HCT116 (cell line): ENCODE data around the gene CFB. TPM values are rescaled to one million over a fixed set of nuclear protein-coding genes. Genes with fewer than 3 reads are reported as not detected.

Source experiments
- ATAC-seq: fragments of 200-7000 bp; cut with Tn5 transposase; 2 replicates; pipeline ENCODE4 v1.9.1; 2020; ENCODE audit warnings: mild to moderate bottlenecking, moderate library complexity
- BruUV-seq: library from RNA; stranded (reverse); fragments of 400-500 nt; replicated peaks from 2 replicates; lab custom pipeline; 2021; lab: Mats Ljungman, UMichigan
- CTCF ChIA-PET: fragments of 300-600 bp; sonication (Branson Sonifier 250); formaldehyde crosslinking; loops from one replicate; lab custom pipeline; 2021; ENCODE audit warnings: antibody characterized with exemption; lab: Charles Lee
- POLR2A ChIA-PET: fragments of 300-600, 350-600 bp; sonication (Branson Sonifier 250); formaldehyde crosslinking; loops from one replicate; lab custom pipeline; 2021; ENCODE audit warnings: antibody characterized with exemption; lab: Charles Lee
- RAD21 ChIA-PET, 2 experiments: fragments of 300-600 bp; sonication (Branson Sonifier 250); formaldehyde crosslinking; loops; one replicate each; lab custom pipeline; 2023; ENCODE audit warnings: low total read pairs in 2 of 2; ENCODE audit not compliant: uncharacterized antibody in 2 of 2, unreplicated experiment in 2 of 2, low non-redundant PET in 1 of 2; lab: Charles Lee
- DNase-seq: peaks from one replicate; pipeline ENCODE4 v3.0.0-alpha.2; 2010; ENCODE audit warnings: low read depth, low spot score
- H2AFZ ChIP-seq: fragments of 200-600 bp; shearing (Covaris generic), sonication (generic); 2 replicates; pipeline ENCODE4 v1.6.1; 2017; ENCODE audit warnings: low read depth, mixed run types, mixed read lengths, antibody characterized with exemption, low read length; ENCODE audit not compliant: poor library complexity, severe bottlenecking
- H3K27ac ChIP-seq: 2 replicates; pipeline ENCODE4 v1.5.1; 2012; ENCODE audit warnings: low read depth, low read length
- H3K27me3 ChIP-seq: fragments of 200-600 bp; sonication (generic); 2 replicates; pipeline ENCODE4 v1.6.1; 2016; ENCODE audit warnings: mixed run types, low read length, mixed read lengths; ENCODE audit not compliant: insufficient read depth
- H3K36me3 ChIP-seq, 2 experiments: fragments of 200-500 bp in 1 of 2; fragments of 200-600 bp in 1 of 2; sonication (Bioruptor generic) in 1 of 2; sonication (generic) in 1 of 2; 2 replicates each; pipeline versions ENCODE4 v1.5.1 to v1.6.1; 2014 to 2016; ENCODE audit warnings: low read length in 2 of 2, inconsistent platforms in 1 of 2, mixed read lengths in 1 of 2, mixed run types in 1 of 2; ENCODE audit not compliant: insufficient read depth in 2 of 2, control insufficient read depth in 1 of 2
- H3K4me1 ChIP-seq, 2 experiments: fragments of 200-600 bp in 1 of 2; sonication (generic) in 1 of 2; 2 replicates each; pipeline versions ENCODE4 v1.5.1 to v1.6.1; 2012 to 2017; ENCODE audit warnings: low read length in 2 of 2, inconsistent platforms in 1 of 2, mild to moderate bottlenecking in 1 of 2, mixed read lengths in 1 of 2, mixed run types in 1 of 2, moderate library complexity in 1 of 2; ENCODE audit not compliant: insufficient read depth in 2 of 2, control insufficient read depth in 1 of 2
- H3K4me2 ChIP-seq: fragments of 200-600 bp; sonication (generic); 2 replicates; pipeline ENCODE4 v1.6.1; 2017; ENCODE audit warnings: mixed run types, low read length, mixed read lengths
- H3K4me3 ChIP-seq, 2 experiments: fragments of 200-600 bp in 1 of 2; sonication (generic) in 1 of 2; replicated peaks in 1 of 2; 2 replicates each; pipeline ENCODE4 v1.5.1; 2011 to 2016; ENCODE audit warnings: low read length in 2 of 2, control low read depth in 1 of 2, low read depth in 1 of 2, mild to moderate bottlenecking in 1 of 2, mixed read lengths in 1 of 2, mixed run types in 1 of 2
- H3K79me2 ChIP-seq: fragments of 200-600 bp; sonication (generic); 2 replicates; pipeline ENCODE4 v1.6.1; 2017; ENCODE audit warnings: mild to moderate bottlenecking, mixed run types, low read length, moderate library complexity, mixed read lengths; ENCODE audit not compliant: insufficient read depth
- H3K9ac ChIP-seq: fragments of 200-600 bp; sonication (generic); 2 replicates; pipeline ENCODE4 v1.6.1; 2016; ENCODE audit warnings: low read length, mixed read lengths
- H3K9me2 ChIP-seq: fragments of 200-600 bp; sonication (generic), shearing (Covaris generic); 2 replicates; pipeline ENCODE4 v1.6.1; 2017; ENCODE audit warnings: mixed run types, mild to moderate bottlenecking, moderate library complexity; ENCODE audit not compliant: insufficient read depth
- H3K9me3 ChIP-seq, 2 experiments: fragments of 200-500 bp in 1 of 2; fragments of 200-600 bp in 1 of 2; sonication (Bioruptor generic) in 1 of 2; sonication (generic) in 1 of 2; 2 replicates each; pipeline ENCODE4 v1.6.1; 2014 to 2017; ENCODE audit warnings: low read length in 2 of 2, mixed read lengths in 2 of 2, inconsistent platforms in 1 of 2, low read depth in 1 of 2, mild to moderate bottlenecking in 1 of 2, mixed run types in 1 of 2, moderate library complexity in 1 of 2; ENCODE audit not compliant: control insufficient read depth in 1 of 2, insufficient read depth in 1 of 2
- H4K20me1 ChIP-seq: fragments of 200-600 bp; sonication (generic), shearing (Covaris generic); 2 replicates; pipeline ENCODE4 v1.6.1; 2017; ENCODE audit warnings: mixed run types, mild to moderate bottlenecking, moderate library complexity; ENCODE audit not compliant: insufficient read depth
- CBX3 ChIP-seq: IDR thresholded peaks from 2 replicates; pipeline ENCODE4 v1.6.1; 2012; ENCODE audit warnings: low read depth
- CEBPB ChIP-seq: IDR thresholded peaks from 2 replicates; pipeline ENCODE4 v1.6.1; 2012; ENCODE audit warnings: low read depth
- CTCF ChIP-seq, 3 experiments: fragments of 200-600 bp in 1 of 3; sonication (generic) in 1 of 3; IDR thresholded peaks in 2 of 3; conservative IDR thresholded peaks in 1 of 3; 2 replicates each; pipeline ENCODE4 v1.5.1; 2012 to 2017; ENCODE audit warnings: low read depth in 2 of 3, low read length in 2 of 3, antibody characterized with exemption in 1 of 3, borderline replicate concordance in 1 of 3, control low read depth in 1 of 3, mild to moderate bottlenecking in 1 of 3, mixed read lengths in 1 of 3, mixed run types in 1 of 3, moderate library complexity in 1 of 3; ENCODE audit not compliant: insufficient read depth in 1 of 3
- EGR1 ChIP-seq: IDR thresholded peaks from 2 replicates; pipeline ENCODE4 v1.6.1; 2012; ENCODE audit warnings: low read depth
- ELF1 ChIP-seq: IDR thresholded peaks from 2 replicates; pipeline ENCODE4 v1.6.1; 2012; ENCODE audit warnings: low read depth, borderline replicate concordance
- EZH2 ChIP-seq: fragments of 200-600 bp; sonication (generic); IDR thresholded peaks from 2 replicates; pipeline ENCODE4 v1.6.1; 2017; ENCODE audit warnings: antibody characterized with exemption, mixed run types
- EZH2phosphoT487 ChIP-seq: fragments of 200-600 bp; IDR thresholded peaks from 2 replicates; pipeline ENCODE4 v1.6.1; 2018; ENCODE audit warnings: antibody characterized with exemption, borderline replicate concordance
- FOSL1 ChIP-seq: IDR thresholded peaks from 2 replicates; pipeline ENCODE4 v1.6.1; 2012; ENCODE audit warnings: low read depth
- JUND ChIP-seq: IDR thresholded peaks from 2 replicates; pipeline ENCODE4 v1.6.1; 2012
- MAX ChIP-seq: IDR thresholded peaks from 2 replicates; pipeline ENCODE4 v1.6.1; 2012
- POLR2A ChIP-seq: IDR thresholded peaks from 2 replicates; pipeline ENCODE4 v1.7.0; 2011; ENCODE audit warnings: borderline replicate concordance; ENCODE audit not compliant: insufficient read depth, insufficient read length; ENCODE audit errors: extremely low read depth
- POLR2AphosphoS5 ChIP-seq: IDR thresholded peaks from 2 replicates; pipeline ENCODE4 v1.6.1; 2011; ENCODE audit warnings: mild to moderate bottlenecking, low read depth, low read length, moderate library complexity
- RAD21 ChIP-seq: IDR thresholded peaks from 2 replicates; pipeline ENCODE4 v1.6.1; 2012; ENCODE audit warnings: low read depth, mild to moderate bottlenecking
- SP1 ChIP-seq: IDR thresholded peaks from 2 replicates; pipeline ENCODE4 v1.6.1; 2012; ENCODE audit warnings: low read depth
- SRF ChIP-seq: IDR thresholded peaks from 2 replicates; pipeline ENCODE4 v1.6.1; 2012; ENCODE audit warnings: low read depth
- ZBTB33 ChIP-seq: IDR thresholded peaks from 2 replicates; pipeline ENCODE4 v1.6.1; 2011; ENCODE audit warnings: mild to moderate bottlenecking, low read length, moderate library complexity; ENCODE audit not compliant: insufficient replicate concordance; ENCODE audit errors: extremely low read depth
- ZNF274 ChIP-seq: fragments of 200-500 bp; sonication (Bioruptor generic); IDR thresholded peaks from 2 replicates; pipeline ENCODE4 v1.6.1; 2014; ENCODE audit warnings: mild to moderate bottlenecking, low read depth, low read length, inconsistent platforms
- intact Hi-C: fragments of 100-400 bp; cut with micrococcal nuclease; formaldehyde crosslinking; loops from 2 replicates; pipeline ENCODE4 v1.10.0; 2022
- total RNA-seq: library from RNA; stranded (reverse); gene quantifications from one replicate; pipeline ENCODE4 v1.2.1, GENCODE V29; 2021; ENCODE audit not compliant: unreplicated experiment

The CFB gene
- total RNA-seq, 1 experiment from 2014 or later = 1.5 TPM

GRCh38 chr6:31952890-31953289, 7.0 kb downstream of the CFB start:
- no peak overlapping the region for H3K9ac ChIP-seq
- ChIA-PET RAD21 (interaction anchor here (0.9 to 1.6 kb wide), 3 partner anchors 51 to 180 kb away, joined by 3 to 4 read pairs (median 3); partner anchors contain the start of gene ZBTB12 (in 1 of the 2)), CTCF (interaction anchor here (0.8 to 1.9 kb wide), 13 partner anchors 11 to 406 kb away, joined by 3 to 11 read pairs (median 4); partner anchors contain the start of genes ATP6V1G2, DXO, LY6G5C and ZBTB12), POLR2A (interaction anchor here (1.0 to 1.3 kb wide), 3 partner anchors 19 to 126 kb away, joined by 3 to 7 read pairs (median 6); partner anchors contain the start of genes DXO and HSPA1B)
- no peak overlapping the region for H3K4me3 ChIP-seq
- H3K9me3 ChIP-seq = no peaks in the 10 kb centered on the region
- peaks cover 26 to 51% of the 10 kb centered on the region in 2 experiments for H3K36me3 ChIP-seq
- no peak overlapping the region for H3K4me2 ChIP-seq
- peaks cover 6 to 21% of the 10 kb centered on the region in 2 experiments for H3K4me1 ChIP-seq
- BruUV-seq = no TSS peak
- intact Hi-C loops = loop anchor here (1.0 to 2.0 kb wide), 2 partner anchors 50 to 273 kb away; partner anchors contain the start of gene ZBTB12
- H3K79me2 ChIP-seq = peaks cover 16% of the 10 kb centered on the region
- DNase-seq (no peak), ATAC-seq (no peak)
- no peak for TF ChIP-seq JUND
- TF ChIP-seq FOSL1 = no peak
- no peak for TF ChIP-seq RAD21
- no peak for TF ChIP-seq CEBPB
- no peak for TF ChIP-seq SRF
- no peak for TF ChIP-seq ZBTB33
- TF ChIP-seq POLR2A = no peak
- no peak for TF ChIP-seq ELF1
- no peak for TF ChIP-seq EGR1
- no peak for TF ChIP-seq ZNF274
- no peak for TF ChIP-seq EZH2phosphoT487
- no peak for TF ChIP-seq POLR2AphosphoS5
- no peak for TF ChIP-seq SP1
- TF ChIP-seq EZH2 = no peak
- TF ChIP-seq CTCF (IDR thresholded peaks at IDR 0.05 in 2 of 3, conservative IDR thresholded peaks at IDR 0.05 in 1 of 3; ENCODE audit: borderline replicate concordance in 1 of 3, insufficient read depth in 1 of 3, low read depth in 2 of 3, low read length in 2 of 3) = no peak
- no peak for TF ChIP-seq CBX3
- no peak for TF ChIP-seq MAX
- 0 out of 2 replicates have a peak overlapping the region, but pooled peaks have one; percentile 19 for H3K27ac ChIP-seq
- no peaks in the 10 kb centered on the region for H3K27me3 ChIP-seq
- no peak overlapping the region for H2AFZ ChIP-seq
- H3K9me2 ChIP-seq = no peaks in the 10 kb centered on the region; the same call in 1 of the 2 replicates
- H4K20me1 ChIP-seq = no peaks in the 10 kb centered on the region
